H1 (cell line): ENCODE results near the gene ZNF568. TPM values are rescaled to one million over a fixed set of nuclear protein-coding genes. Genes with fewer than 3 reads are reported as not detected.

Experiments used
- CTBP2 ChIP-seq: IDR thresholded peaks from 2 replicates; pipeline ENCODE4 v1.7.0; 2011; ENCODE audit warnings: borderline replicate concordance, mild to moderate bottlenecking, moderate library complexity, mixed read lengths, low read length; ENCODE audit not compliant: insufficient read depth, insufficient read length
- EZH2 ChIP-seq: fragments of 200-600 bp; sonication (generic); IDR thresholded peaks from 2 replicates; pipeline ENCODE4 v1.7.1; 2012; ENCODE audit warnings: low read depth, mild to moderate bottlenecking, moderate library complexity, low read length, inconsistent platforms; ENCODE audit not compliant: severe bottlenecking
- TAF1 ChIP-seq: IDR thresholded peaks from 2 replicates; pipeline ENCODE4 v1.6.1; 2011; ENCODE audit warnings: mild to moderate bottlenecking, low read depth, low read length
- polyA plus RNA-seq, 7 experiments: library from polyadenylated mRNA; depleted of rRNA in 3 of 7; stranded (reverse) in 5 of 7; unstranded in 2 of 7; fragments of >200 nt in 5 of 7; fragments of 200-250 nt in 2 of 7; gene quantifications; 1 replicate in 5 of 7; 2 replicates in 1 of 7; 4 replicates in 1 of 7; pipeline versions ENCODE4 v1.2.1 to v1.2.3, GENCODE V29; 2011 to 2013; ENCODE audit warnings: missing spikeins in 2 of 7, mixed read lengths in 2 of 7
- total RNA-seq: library from RNA; stranded (reverse); fragmentation: NEBNext Ultra II Directional; extraction: Animal tissue kit (Norgen Biotek cat#: 25700); gene quantifications from 2 replicates; pipeline ENCODE4 v1.2.1, GENCODE V29; 2021
- TF ChIP-seq, protein P1 (sequence below), 3 experiments: IDR thresholded peaks; 1 replicate in 2 of 3; 2 replicates in 1 of 3; pipeline versions ENCODE4 v1.5.1 to v1.6.1; 2011; ENCODE audit warnings: low read length in 3 of 3, mild to moderate bottlenecking in 3 of 3, inconsistent platforms in 2 of 3, low read depth in 1 of 3, moderate library complexity in 1 of 3; ENCODE audit not compliant: insufficient read depth in 1 of 3; ENCODE audit errors: control extremely low read depth in 1 of 3

ZNF568 gene
- total and polyA plus RNA-seq, 2 of the 8 experiments (the other 6 are each of a cell fraction or from before 2014, with no cell fraction given) = 1.6 to 2.4 TPM

DNA sequence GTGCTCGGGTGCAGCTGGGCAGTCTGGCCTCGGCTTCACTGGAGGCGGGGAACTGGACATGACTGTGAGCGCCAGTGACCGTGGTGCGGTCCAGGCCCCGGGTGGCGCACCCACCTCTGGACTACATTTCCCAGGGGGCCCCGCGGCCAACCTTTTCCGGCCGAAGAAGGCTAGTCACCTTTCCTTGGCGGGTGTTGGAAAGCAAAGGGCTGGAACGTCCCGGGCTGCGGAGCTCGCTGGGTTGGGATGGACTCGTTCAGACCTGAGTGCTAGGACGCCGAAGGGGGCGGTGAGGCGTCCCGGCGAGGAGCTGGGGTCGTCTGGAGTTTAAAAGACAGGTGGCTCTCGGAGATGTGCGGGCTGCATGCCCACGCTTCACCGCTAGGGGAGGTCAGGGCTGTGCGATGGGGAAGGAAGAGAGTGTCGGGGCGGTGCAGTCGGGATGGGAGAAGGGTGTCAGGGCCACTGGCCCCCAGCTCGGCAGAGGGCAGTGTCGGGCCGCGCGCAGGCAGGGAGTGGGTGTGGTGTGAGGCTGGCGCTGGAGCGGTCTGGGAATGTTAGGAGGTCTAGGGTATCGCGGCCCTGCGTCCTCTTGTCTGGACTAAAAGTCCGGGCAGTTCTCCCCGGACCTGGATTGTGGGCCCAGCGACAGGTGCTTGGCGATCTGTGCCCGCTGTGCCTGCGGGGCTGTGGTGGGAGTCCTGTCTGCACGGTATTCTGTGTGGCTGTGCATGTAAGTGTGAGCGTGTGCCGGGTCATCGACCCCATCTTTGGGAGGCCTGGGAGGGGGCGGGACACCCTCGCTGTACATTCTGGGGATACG is 57.1 kb downstream of the ZNF568 start (continued):
- TF ChIP-seq, protein P1, sequence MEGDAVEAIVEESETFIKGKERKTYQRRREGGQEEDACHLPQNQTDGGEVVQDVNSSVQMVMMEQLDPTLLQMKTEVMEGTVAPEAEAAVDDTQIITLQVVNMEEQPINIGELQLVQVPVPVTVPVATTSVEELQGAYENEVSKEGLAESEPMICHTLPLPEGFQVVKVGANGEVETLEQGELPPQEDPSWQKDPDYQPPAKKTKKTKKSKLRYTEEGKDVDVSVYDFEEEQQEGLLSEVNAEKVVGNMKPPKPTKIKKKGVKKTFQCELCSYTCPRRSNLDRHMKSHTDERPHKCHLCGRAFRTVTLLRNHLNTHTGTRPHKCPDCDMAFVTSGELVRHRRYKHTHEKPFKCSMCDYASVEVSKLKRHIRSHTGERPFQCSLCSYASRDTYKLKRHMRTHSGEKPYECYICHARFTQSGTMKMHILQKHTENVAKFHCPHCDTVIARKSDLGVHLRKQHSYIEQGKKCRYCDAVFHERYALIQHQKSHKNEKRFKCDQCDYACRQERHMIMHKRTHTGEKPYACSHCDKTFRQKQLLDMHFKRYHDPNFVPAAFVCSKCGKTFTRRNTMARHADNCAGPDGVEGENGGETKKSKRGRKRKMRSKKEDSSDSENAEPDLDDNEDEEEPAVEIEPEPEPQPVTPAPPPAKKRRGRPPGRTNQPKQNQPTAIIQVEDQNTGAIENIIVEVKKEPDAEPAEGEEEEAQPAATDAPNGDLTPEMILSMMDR (IDR thresholded peaks at IDR 0.05; ENCODE audit: control extremely low read depth in 1 of 3, insufficient read depth in 1 of 3, low read depth in 1 of 3, low read length in 3 of 3) = peak; percentile 83 to 93 (median 92)
- TF ChIP-seq CTBP2 (no peak), EZH2 (no peak), TAF1 (peak; percentile 52; the same call in 1 of the 2 replicates)
